HepG2 (cell line): ENCODE results near the gene GNAS-AS1. TPM values are rescaled to one million over a fixed set of nuclear protein-coding genes. Genes with fewer than 3 reads are reported as not detected.

Experiments used
- ATAC-seq: fragments of 200-7000 bp; cut with Tn5 transposase; 3 replicates; pipeline ENCODE4 v1.9.1; 2020; ENCODE audit warnings: mild to moderate bottlenecking, moderate library complexity
- BruUV-seq: library from RNA; stranded (reverse); fragments of 400-500 nt; replicated peaks from 2 replicates; lab custom pipeline; 2021; lab: Mats Ljungman, UMichigan
- CTCF ChIA-PET: fragments of 300-600 bp; formaldehyde crosslinking; extraction: SDS; loops from one replicate; lab custom pipeline; 2021; ENCODE audit warnings: low total read pairs, inconsistent platforms, low intra/inter-chr PET ratio; lab: Yijun Ruan, JAX
- POLR2A ChIA-PET: fragments of 350-600 bp; sonication (Branson Sonifier 250); formaldehyde crosslinking; loops from one replicate; lab custom pipeline; 2020; ENCODE audit warnings: antibody characterized with exemption, inconsistent platforms; lab: Yijun Ruan, JAX
- DNase-seq: peaks from one replicate; pipeline ENCODE4 v3.0.0-alpha.2; 2015; ENCODE audit warnings: low spot score
- FAIRE-seq: peaks from 3 replicates; lab custom pipeline; 2011; peaks lifted over from hg19 to GRCh38; lab: Jason Lieb, UNC
- H2AFZ ChIP-seq: one replicate; pipeline ENCODE4 v1.6.1; 2011; ENCODE audit warnings: low read length, inconsistent platforms
- H3K27ac ChIP-seq: fragments of 300-600 bp; 3 replicates; pipeline ENCODE4 v1.8.0; 2011; ENCODE audit warnings: mixed run types, mild to moderate bottlenecking, mixed read lengths, low read length, inconsistent platforms; ENCODE audit not compliant: insufficient read depth; ENCODE audit errors: extremely low read length
- H3K27me3 ChIP-seq, 2 experiments: fragments of 200-600 bp in 1 of 2; 2 replicates in 1 of 2; 3 replicates in 1 of 2; pipeline versions ENCODE4 v1.6.0 to v1.8.0; 2011; ENCODE audit warnings: low read length in 2 of 2, mild to moderate bottlenecking in 2 of 2, moderate library complexity in 2 of 2, inconsistent platforms in 1 of 2; ENCODE audit not compliant: insufficient read depth in 2 of 2, control insufficient read depth in 1 of 2
- H3K36me3 ChIP-seq, 2 experiments: fragments of 200-600 bp in 1 of 2; replicated peaks in 1 of 2; 2 replicates in 1 of 2; 3 replicates in 1 of 2; pipeline versions ENCODE4 v1.5.1 to v1.8.0; 2011; ENCODE audit warnings: low read length in 2 of 2, inconsistent platforms in 1 of 2; ENCODE audit not compliant: insufficient read depth in 2 of 2, control insufficient read depth in 1 of 2
- H3K4me1 ChIP-seq: 2 replicates; pipeline ENCODE4 v1.5.1; 2012; ENCODE audit warnings: low read length, inconsistent platforms; ENCODE audit not compliant: insufficient read depth
- H3K4me2 ChIP-seq: 2 replicates; pipeline ENCODE4 v1.6.0; 2011; ENCODE audit warnings: low read depth, low read length, inconsistent platforms
- H3K4me3 ChIP-seq, 3 experiments: fragments of 200-600 bp in 1 of 3; sonication (generic), shearing (Covaris generic) in 1 of 3; replicated peaks in 1 of 3; 2 replicates each; pipeline ENCODE4 v1.5.1; 2011 to 2016; ENCODE audit warnings: low read length in 3 of 3, inconsistent platforms in 2 of 3, low read depth in 2 of 3, mild to moderate bottlenecking in 2 of 3, control low read depth in 1 of 3, mixed read lengths in 1 of 3; ENCODE audit not compliant: insufficient read depth in 1 of 3
- H3K79me2 ChIP-seq: one replicate; pipeline ENCODE4 v1.6.1; 2011; ENCODE audit warnings: low read length, inconsistent platforms; ENCODE audit not compliant: insufficient read depth
- H3K9ac ChIP-seq: 2 replicates; pipeline ENCODE4 v1.6.0; 2011; ENCODE audit warnings: mild to moderate bottlenecking, low read depth, low read length, inconsistent platforms; ENCODE audit not compliant: insufficient read depth
- H3K9me3 ChIP-seq: 2 replicates; pipeline ENCODE4 v1.5.1; 2012; ENCODE audit warnings: mild to moderate bottlenecking, low read length
- H4K20me1 ChIP-seq: 2 replicates; pipeline ENCODE4 v1.6.0; 2011; ENCODE audit warnings: inconsistent platforms, mild to moderate bottlenecking, low read length, moderate library complexity; ENCODE audit not compliant: insufficient read depth
- ATF5 ChIP-seq: sonication (generic); formaldehyde crosslinking; IDR thresholded peaks from 2 replicates; pipeline ENCODE4 v1.4.0; 2020; ENCODE audit warnings: mild to moderate bottlenecking, low read depth, missing genetic modification reagents
- CSRNP2 ChIP-seq: sonication (generic); formaldehyde crosslinking; conservative IDR thresholded peaks from 2 replicates; pipeline ENCODE4 v1.8.0; 2022; ENCODE audit warnings: low read depth, missing genetic modification reagents
- MNT ChIP-seq: fragments of 450-650 bp; IDR thresholded peaks from 2 replicates; pipeline ENCODE4 v1.6.1; 2016
- NCOA2 ChIP-seq: sonication (generic); formaldehyde crosslinking; IDR thresholded peaks from 2 replicates; pipeline ENCODE4 v1.8.0; 2022; ENCODE audit warnings: inconsistent platforms
- PAX8 ChIP-seq: sonication (generic); formaldehyde crosslinking; IDR thresholded peaks from 2 replicates; pipeline ENCODE4 v1.8.0; 2022; ENCODE audit warnings: mild to moderate bottlenecking, missing genetic modification reagents, borderline replicate concordance
- PLRG1 ChIP-seq: fragments of 450-650 bp; conservative IDR thresholded peaks from 2 replicates; pipeline ENCODE4 v1.6.1; 2016
- SCMH1 ChIP-seq: sonication (generic); formaldehyde crosslinking; IDR thresholded peaks from 2 replicates; pipeline ENCODE4 v1.9.0; 2021; ENCODE audit warnings: missing genetic modification reagents, mild to moderate bottlenecking, borderline replicate concordance
- SNAI1 ChIP-seq: sonication (generic); formaldehyde crosslinking; IDR thresholded peaks from 2 replicates; pipeline ENCODE4 v1.5.0; 2020; ENCODE audit warnings: mild to moderate bottlenecking, missing genetic modification reagents, borderline replicate concordance
- ZHX2 ChIP-seq, 2 experiments: sonication (generic) in 1 of 2; formaldehyde crosslinking in 1 of 2; IDR thresholded peaks; 2 replicates each; pipeline versions ENCODE4 v1.6.1 to v1.9.0; 2014 to 2022; ENCODE audit warnings: antibody characterized with exemption in 1 of 2, borderline replicate concordance in 1 of 2, inconsistent platforms in 1 of 2, low read depth in 1 of 2, missing genetic modification reagents in 1 of 2
- ZKSCAN1 ChIP-seq: fragments of 150-350 bp; IDR thresholded peaks from 2 replicates; pipeline ENCODE4 v1.6.1; 2014; ENCODE audit warnings: low read length
- ZNF282 ChIP-seq: fragments of 450-650 bp; IDR thresholded peaks from 2 replicates; pipeline ENCODE4 v1.6.1; 2018; ENCODE audit not compliant: partially characterized antibody
- ZNF34 ChIP-seq: sonication (generic); formaldehyde crosslinking; IDR thresholded peaks from 2 replicates; pipeline ENCODE4 v1.4.0; 2020; ENCODE audit warnings: mild to moderate bottlenecking, missing genetic modification reagents, borderline replicate concordance
- ZNF430 ChIP-seq: sonication (generic); formaldehyde crosslinking; IDR thresholded peaks from 2 replicates; pipeline ENCODE4 v1.9.0; 2021; ENCODE audit warnings: mild to moderate bottlenecking, missing genetic modification reagents
- ZNF460 ChIP-seq: sonication (generic); formaldehyde crosslinking; IDR thresholded peaks from 2 replicates; pipeline ENCODE4 v1.5.1; 2020; ENCODE audit warnings: missing genetic modification reagents, mild to moderate bottlenecking, borderline replicate concordance
- ZNF670 ChIP-seq: sonication (generic); formaldehyde crosslinking; IDR thresholded peaks from 2 replicates; pipeline ENCODE4 v1.8.0; 2022; ENCODE audit warnings: mild to moderate bottlenecking, missing genetic modification reagents, borderline replicate concordance
- WGBS: methylation state at CpG from one replicate; pipeline ENCODE4 v1.1.6; 2017; ENCODE audit warnings: low lambda C conversion rate; 5-methylcytosine and 5-hydroxymethylcytosine counted together
- in situ Hi-C: cut with HindIII; loops from 2 replicates; pipeline ENCODE4 v1.10.0; 2017; ENCODE audit warnings: low pct_unique_long_range_greater_than_20kb; ENCODE audit not compliant: extremely low pct_ligation_motif_present
- intact Hi-C: fragments of 100-400 bp; cut with micrococcal nuclease; formaldehyde crosslinking; loops from one replicate; pipeline ENCODE4 v1.10.0; 2022; ENCODE audit not compliant: unreplicated experiment
- polyA plus RNA-seq, 8 experiments: library from polyadenylated mRNA; depleted of rRNA in 3 of 8; stranded (reverse) in 7 of 8; unstranded in 1 of 8; fragments of >200 nt; fragmentation: Illumina TruSeq in 4 of 8; extraction: Trizol in 4 of 8; gene quantifications; 2 replicates each; pipeline versions ENCODE4 v1.2.1 to v1.2.3, GENCODE V29; 2011 to 2016; ENCODE audit warnings: low read depth in 4 of 8, missing spikeins in 1 of 8, mixed read lengths in 1 of 8; ENCODE audit not compliant: insufficient read depth in 1 of 8
- total RNA-seq, 5 experiments: library from RNA; depleted of rRNA; stranded (reverse); fragments of >200 nt; fragmentation: Illumina TruSeq; extraction: Trizol; gene quantifications; 2 replicates each; pipeline ENCODE4 v1.2.3, GENCODE V29; 2016; ENCODE audit warnings: low read depth in 1 of 5

GNAS-AS1 gene
- total and polyA plus RNA-seq, 2 of the 13 experiments (the other 11 are each of a cell fraction or from before 2014, with no cell fraction given) = not detected

- no peak overlapping the region for H3K27ac ChIP-seq
- no peak overlapping the region for H3K4me2 ChIP-seq
- no peaks in the 10 kb centered on the region for H3K4me1 ChIP-seq
- intact Hi-C loops (no loop called here), in situ Hi-C loops (no loop called here)
- 10% methylated on average over 9 of the region's 9 CpGs for WGBS
- no peak for DNase-seq
- H2AFZ ChIP-seq = no peak overlapping the region
- no peak for FAIRE-seq
- ChIA-PET POLR2A (no interaction called here), CTCF (no interaction called here)
- no peak overlapping the region for H3K9ac ChIP-seq
- no peaks in the 10 kb centered on the region for H3K9me3 ChIP-seq
- H3K27me3 ChIP-seq = peaks cover 16 to 65% of the 10 kb centered on the region in 2 experiments
- no peaks in the 10 kb centered on the region for H3K36me3 ChIP-seq
- H3K79me2 ChIP-seq = no peaks in the 10 kb centered on the region
- no peak for ATAC-seq
- no peaks in the 10 kb centered on the region for H4K20me1 ChIP-seq
- no TSS peak for BruUV-seq
- TF ChIP-seq ZNF460 (CRISPR knock-in tag) (no peak), MNT (no peak), NCOA2 (CRISPR knock-in tag) (no peak), ZKSCAN1 (no peak), PLRG1 (no peak), SNAI1 (CRISPR knock-in tag) (no peak), ZNF282 (no peak), PAX8 (CRISPR knock-in tag) (no peak), ZHX2 (IDR thresholded peaks at IDR 0.05; ENCODE audit: low read depth) (no peak), ZHX2 (CRISPR knock-in tag; IDR thresholded peaks at IDR 0.05; ENCODE audit: borderline replicate concordance) (no peak), ATF5 (no peak), ZNF430 (CRISPR knock-in tag) (no peak), ZNF34 (no peak), ZNF670 (CRISPR knock-in tag) (no peak), SCMH1 (no peak), CSRNP2 (CRISPR knock-in tag) (no peak)
- H3K4me3 ChIP-seq = no peak overlapping the region
Measured at GRCh38 chr20:58778760-58779159, 71.9 kb downstream of the GNAS-AS1 start.
